HCT116 (cell line): ENCODE measurements around the gene LCT. TPM values are rescaled to one million over a fixed set of nuclear protein-coding genes. Genes with fewer than 3 reads are reported as not detected.

Experiments
- ATAC-seq: fragments of 200-7000 bp; cut with Tn5 transposase; 2 replicates; pipeline ENCODE4 v1.9.1; 2020; ENCODE audit warnings: mild to moderate bottlenecking, moderate library complexity
- BruUV-seq: library from RNA; stranded (reverse); fragments of 400-500 nt; replicated peaks from 2 replicates; lab custom pipeline; 2021; lab: Mats Ljungman, UMichigan
- CTCF ChIA-PET: fragments of 300-600 bp; sonication (Branson Sonifier 250); formaldehyde crosslinking; loops from one replicate; lab custom pipeline; 2021; ENCODE audit warnings: antibody characterized with exemption; lab: Charles Lee
- POLR2A ChIA-PET: fragments of 300-600, 350-600 bp; sonication (Branson Sonifier 250); formaldehyde crosslinking; loops from one replicate; lab custom pipeline; 2021; ENCODE audit warnings: antibody characterized with exemption; lab: Charles Lee
- RAD21 ChIA-PET, 2 experiments: fragments of 300-600 bp; sonication (Branson Sonifier 250); formaldehyde crosslinking; loops; one replicate each; lab custom pipeline; 2023; ENCODE audit warnings: low total read pairs in 2 of 2; ENCODE audit not compliant: uncharacterized antibody in 2 of 2, unreplicated experiment in 2 of 2, low non-redundant PET in 1 of 2; lab: Charles Lee
- DNase-seq: peaks from one replicate; pipeline ENCODE4 v3.0.0-alpha.2; 2010; ENCODE audit warnings: low read depth, low spot score
- H2AFZ ChIP-seq: fragments of 200-600 bp; shearing (Covaris generic), sonication (generic); 2 replicates; pipeline ENCODE4 v1.6.1; 2017; ENCODE audit warnings: low read depth, mixed run types, mixed read lengths, antibody characterized with exemption, low read length; ENCODE audit not compliant: poor library complexity, severe bottlenecking
- H3K27ac ChIP-seq: 2 replicates; pipeline ENCODE4 v1.5.1; 2012; ENCODE audit warnings: low read depth, low read length
- H3K27me3 ChIP-seq: fragments of 200-600 bp; sonication (generic); 2 replicates; pipeline ENCODE4 v1.6.1; 2016; ENCODE audit warnings: mixed run types, low read length, mixed read lengths; ENCODE audit not compliant: insufficient read depth
- H3K36me3 ChIP-seq, 2 experiments: fragments of 200-500 bp in 1 of 2; fragments of 200-600 bp in 1 of 2; sonication (Bioruptor generic) in 1 of 2; sonication (generic) in 1 of 2; 2 replicates each; pipeline versions ENCODE4 v1.5.1 to v1.6.1; 2014 to 2016; ENCODE audit warnings: low read length in 2 of 2, inconsistent platforms in 1 of 2, mixed read lengths in 1 of 2, mixed run types in 1 of 2; ENCODE audit not compliant: insufficient read depth in 2 of 2, control insufficient read depth in 1 of 2
- H3K4me1 ChIP-seq, 2 experiments: fragments of 200-600 bp in 1 of 2; sonication (generic) in 1 of 2; 2 replicates each; pipeline versions ENCODE4 v1.5.1 to v1.6.1; 2012 to 2017; ENCODE audit warnings: low read length in 2 of 2, inconsistent platforms in 1 of 2, mild to moderate bottlenecking in 1 of 2, mixed read lengths in 1 of 2, mixed run types in 1 of 2, moderate library complexity in 1 of 2; ENCODE audit not compliant: insufficient read depth in 2 of 2, control insufficient read depth in 1 of 2
- H3K4me2 ChIP-seq: fragments of 200-600 bp; sonication (generic); 2 replicates; pipeline ENCODE4 v1.6.1; 2017; ENCODE audit warnings: mixed run types, low read length, mixed read lengths
- H3K4me3 ChIP-seq, 2 experiments: fragments of 200-600 bp in 1 of 2; sonication (generic) in 1 of 2; replicated peaks in 1 of 2; 2 replicates each; pipeline ENCODE4 v1.5.1; 2011 to 2016; ENCODE audit warnings: low read length in 2 of 2, control low read depth in 1 of 2, low read depth in 1 of 2, mild to moderate bottlenecking in 1 of 2, mixed read lengths in 1 of 2, mixed run types in 1 of 2
- H3K79me2 ChIP-seq: fragments of 200-600 bp; sonication (generic); 2 replicates; pipeline ENCODE4 v1.6.1; 2017; ENCODE audit warnings: mild to moderate bottlenecking, mixed run types, low read length, moderate library complexity, mixed read lengths; ENCODE audit not compliant: insufficient read depth
- H3K9ac ChIP-seq: fragments of 200-600 bp; sonication (generic); 2 replicates; pipeline ENCODE4 v1.6.1; 2016; ENCODE audit warnings: low read length, mixed read lengths
- H3K9me2 ChIP-seq: fragments of 200-600 bp; sonication (generic), shearing (Covaris generic); 2 replicates; pipeline ENCODE4 v1.6.1; 2017; ENCODE audit warnings: mixed run types, mild to moderate bottlenecking, moderate library complexity; ENCODE audit not compliant: insufficient read depth
- H3K9me3 ChIP-seq, 2 experiments: fragments of 200-500 bp in 1 of 2; fragments of 200-600 bp in 1 of 2; sonication (Bioruptor generic) in 1 of 2; sonication (generic) in 1 of 2; 2 replicates each; pipeline ENCODE4 v1.6.1; 2014 to 2017; ENCODE audit warnings: low read length in 2 of 2, mixed read lengths in 2 of 2, inconsistent platforms in 1 of 2, low read depth in 1 of 2, mild to moderate bottlenecking in 1 of 2, mixed run types in 1 of 2, moderate library complexity in 1 of 2; ENCODE audit not compliant: control insufficient read depth in 1 of 2, insufficient read depth in 1 of 2
- H4K20me1 ChIP-seq: fragments of 200-600 bp; sonication (generic), shearing (Covaris generic); 2 replicates; pipeline ENCODE4 v1.6.1; 2017; ENCODE audit warnings: mixed run types, mild to moderate bottlenecking, moderate library complexity; ENCODE audit not compliant: insufficient read depth
- CBX3 ChIP-seq: IDR thresholded peaks from 2 replicates; pipeline ENCODE4 v1.6.1; 2012; ENCODE audit warnings: low read depth
- CTCF ChIP-seq, 3 experiments: fragments of 200-600 bp in 1 of 3; sonication (generic) in 1 of 3; IDR thresholded peaks in 2 of 3; conservative IDR thresholded peaks in 1 of 3; 2 replicates each; pipeline ENCODE4 v1.5.1; 2012 to 2017; ENCODE audit warnings: low read depth in 2 of 3, low read length in 2 of 3, antibody characterized with exemption in 1 of 3, borderline replicate concordance in 1 of 3, control low read depth in 1 of 3, mild to moderate bottlenecking in 1 of 3, mixed read lengths in 1 of 3, mixed run types in 1 of 3, moderate library complexity in 1 of 3; ENCODE audit not compliant: insufficient read depth in 1 of 3
- EZH2 ChIP-seq: fragments of 200-600 bp; sonication (generic); IDR thresholded peaks from 2 replicates; pipeline ENCODE4 v1.6.1; 2017; ENCODE audit warnings: antibody characterized with exemption, mixed run types
- RAD21 ChIP-seq: IDR thresholded peaks from 2 replicates; pipeline ENCODE4 v1.6.1; 2012; ENCODE audit warnings: low read depth, mild to moderate bottlenecking
- REST ChIP-seq: IDR thresholded peaks from 2 replicates; pipeline ENCODE4 v1.6.1; 2012; ENCODE audit warnings: low read depth
- ZNF274 ChIP-seq: fragments of 200-500 bp; sonication (Bioruptor generic); IDR thresholded peaks from 2 replicates; pipeline ENCODE4 v1.6.1; 2014; ENCODE audit warnings: mild to moderate bottlenecking, low read depth, low read length, inconsistent platforms
- intact Hi-C: fragments of 100-400 bp; cut with micrococcal nuclease; formaldehyde crosslinking; loops from 2 replicates; pipeline ENCODE4 v1.10.0; 2022
- total RNA-seq: library from RNA; stranded (reverse); gene quantifications from one replicate; pipeline ENCODE4 v1.2.1, GENCODE V29; 2021; ENCODE audit not compliant: unreplicated experiment

The LCT gene
- total RNA-seq, 1 experiment from 2014 or later, result 0.12 TPM

GRCh38 chr2:135755573-135755972, 81.4 kb downstream of the LCT start:
- TF ChIP-seq REST (no peak), RAD21 (no peak), ZNF274 (no peak), CBX3 (no peak), EZH2 (no peak), CTCF (IDR thresholded peaks at IDR 0.05 in 2 of 3, conservative IDR thresholded peaks at IDR 0.05 in 1 of 3; ENCODE audit: borderline replicate concordance in 1 of 3, insufficient read depth in 1 of 3, low read depth in 2 of 3, low read length in 2 of 3) (no peak)

More at GRCh38 chr2:135755573-135755972, 81.4 kb downstream of the LCT start:
- Histone ChIP-seq H3K9me2 (no peaks in the 10 kb centered on the region), H3K9me3 (peaks cover 3 to 10% of the 10 kb centered on the region in 2 experiments; a peak in 2 of 4 replicates), H3K9ac (no peak overlapping the region), H2AFZ (no peak overlapping the region), H4K20me1 (no peaks in the 10 kb centered on the region), H3K4me1 (no peaks in the 10 kb centered on the region), H3K79me2 (peaks cover 8% of the 10 kb centered on the region), H3K27me3 (no peaks in the 10 kb centered on the region), H3K36me3 (peaks cover 34 to 46% of the 10 kb centered on the region in 2 experiments), H3K4me3 (no peak overlapping the region), H3K4me2 (no peak overlapping the region), H3K27ac (no peak overlapping the region)
- DNase-seq, result no peak
- ATAC-seq, result no peak
- ChIA-PET POLR2A (no interaction called here), CTCF (no interaction called here), RAD21 (no interaction called here)
- BruUV-seq, result no TSS peak
- intact Hi-C loops, result no loop called here
